HCT116 (cell line): ENCODE results near the gene IL1RAPL2. TPM values are rescaled to one million over a fixed set of nuclear protein-coding genes. Genes with fewer than 3 reads are reported as not detected.

Experiments
- ATAC-seq: fragments of 200-7000 bp; cut with Tn5 transposase; 2 replicates; pipeline ENCODE4 v1.9.1; 2020; ENCODE audit warnings: mild to moderate bottlenecking, moderate library complexity
- BruUV-seq: library from RNA; stranded (reverse); fragments of 400-500 nt; replicated peaks from 2 replicates; lab custom pipeline; 2021; lab: Mats Ljungman, UMichigan
- CTCF ChIA-PET: fragments of 300-600 bp; sonication (Branson Sonifier 250); formaldehyde crosslinking; loops from one replicate; lab custom pipeline; 2021; ENCODE audit warnings: antibody characterized with exemption; lab: Charles Lee
- POLR2A ChIA-PET: fragments of 300-600, 350-600 bp; sonication (Branson Sonifier 250); formaldehyde crosslinking; loops from one replicate; lab custom pipeline; 2021; ENCODE audit warnings: antibody characterized with exemption; lab: Charles Lee
- RAD21 ChIA-PET, 2 experiments: fragments of 300-600 bp; sonication (Branson Sonifier 250); formaldehyde crosslinking; loops; one replicate each; lab custom pipeline; 2023; ENCODE audit warnings: low total read pairs in 2 of 2; ENCODE audit not compliant: uncharacterized antibody in 2 of 2, unreplicated experiment in 2 of 2, low non-redundant PET in 1 of 2; lab: Charles Lee
- DNase-seq: peaks from one replicate; pipeline ENCODE4 v3.0.0-alpha.2; 2010; ENCODE audit warnings: low read depth, low spot score
- H2AFZ ChIP-seq: fragments of 200-600 bp; shearing (Covaris generic), sonication (generic); 2 replicates; pipeline ENCODE4 v1.6.1; 2017; ENCODE audit warnings: low read depth, mixed run types, mixed read lengths, antibody characterized with exemption, low read length; ENCODE audit not compliant: poor library complexity, severe bottlenecking
- H3K27ac ChIP-seq: 2 replicates; pipeline ENCODE4 v1.5.1; 2012; ENCODE audit warnings: low read depth, low read length
- H3K27me3 ChIP-seq: fragments of 200-600 bp; sonication (generic); 2 replicates; pipeline ENCODE4 v1.6.1; 2016; ENCODE audit warnings: mixed run types, low read length, mixed read lengths; ENCODE audit not compliant: insufficient read depth
- H3K36me3 ChIP-seq, 2 experiments: fragments of 200-500 bp in 1 of 2; fragments of 200-600 bp in 1 of 2; sonication (Bioruptor generic) in 1 of 2; sonication (generic) in 1 of 2; 2 replicates each; pipeline versions ENCODE4 v1.5.1 to v1.6.1; 2014 to 2016; ENCODE audit warnings: low read length in 2 of 2, inconsistent platforms in 1 of 2, mixed read lengths in 1 of 2, mixed run types in 1 of 2; ENCODE audit not compliant: insufficient read depth in 2 of 2, control insufficient read depth in 1 of 2
- H3K4me1 ChIP-seq, 2 experiments: fragments of 200-600 bp in 1 of 2; sonication (generic) in 1 of 2; 2 replicates each; pipeline versions ENCODE4 v1.5.1 to v1.6.1; 2012 to 2017; ENCODE audit warnings: low read length in 2 of 2, inconsistent platforms in 1 of 2, mild to moderate bottlenecking in 1 of 2, mixed read lengths in 1 of 2, mixed run types in 1 of 2, moderate library complexity in 1 of 2; ENCODE audit not compliant: insufficient read depth in 2 of 2, control insufficient read depth in 1 of 2
- H3K4me2 ChIP-seq: fragments of 200-600 bp; sonication (generic); 2 replicates; pipeline ENCODE4 v1.6.1; 2017; ENCODE audit warnings: mixed run types, low read length, mixed read lengths
- H3K4me3 ChIP-seq, 2 experiments: fragments of 200-600 bp in 1 of 2; sonication (generic) in 1 of 2; replicated peaks in 1 of 2; 2 replicates each; pipeline ENCODE4 v1.5.1; 2011 to 2016; ENCODE audit warnings: low read length in 2 of 2, control low read depth in 1 of 2, low read depth in 1 of 2, mild to moderate bottlenecking in 1 of 2, mixed read lengths in 1 of 2, mixed run types in 1 of 2
- H3K79me2 ChIP-seq: fragments of 200-600 bp; sonication (generic); 2 replicates; pipeline ENCODE4 v1.6.1; 2017; ENCODE audit warnings: mild to moderate bottlenecking, mixed run types, low read length, moderate library complexity, mixed read lengths; ENCODE audit not compliant: insufficient read depth
- H3K9ac ChIP-seq: fragments of 200-600 bp; sonication (generic); 2 replicates; pipeline ENCODE4 v1.6.1; 2016; ENCODE audit warnings: low read length, mixed read lengths
- H3K9me2 ChIP-seq: fragments of 200-600 bp; sonication (generic), shearing (Covaris generic); 2 replicates; pipeline ENCODE4 v1.6.1; 2017; ENCODE audit warnings: mixed run types, mild to moderate bottlenecking, moderate library complexity; ENCODE audit not compliant: insufficient read depth
- H3K9me3 ChIP-seq, 2 experiments: fragments of 200-500 bp in 1 of 2; fragments of 200-600 bp in 1 of 2; sonication (Bioruptor generic) in 1 of 2; sonication (generic) in 1 of 2; 2 replicates each; pipeline ENCODE4 v1.6.1; 2014 to 2017; ENCODE audit warnings: low read length in 2 of 2, mixed read lengths in 2 of 2, inconsistent platforms in 1 of 2, low read depth in 1 of 2, mild to moderate bottlenecking in 1 of 2, mixed run types in 1 of 2, moderate library complexity in 1 of 2; ENCODE audit not compliant: control insufficient read depth in 1 of 2, insufficient read depth in 1 of 2
- H4K20me1 ChIP-seq: fragments of 200-600 bp; sonication (generic), shearing (Covaris generic); 2 replicates; pipeline ENCODE4 v1.6.1; 2017; ENCODE audit warnings: mixed run types, mild to moderate bottlenecking, moderate library complexity; ENCODE audit not compliant: insufficient read depth
- CBX3 ChIP-seq: IDR thresholded peaks from 2 replicates; pipeline ENCODE4 v1.6.1; 2012; ENCODE audit warnings: low read depth
- FOSL1 ChIP-seq: IDR thresholded peaks from 2 replicates; pipeline ENCODE4 v1.6.1; 2012; ENCODE audit warnings: low read depth
- MAX ChIP-seq: IDR thresholded peaks from 2 replicates; pipeline ENCODE4 v1.6.1; 2012
- POLR2A ChIP-seq: IDR thresholded peaks from 2 replicates; pipeline ENCODE4 v1.7.0; 2011; ENCODE audit warnings: borderline replicate concordance; ENCODE audit not compliant: insufficient read depth, insufficient read length; ENCODE audit errors: extremely low read depth
- POLR2AphosphoS5 ChIP-seq: IDR thresholded peaks from 2 replicates; pipeline ENCODE4 v1.6.1; 2011; ENCODE audit warnings: mild to moderate bottlenecking, low read depth, low read length, moderate library complexity
- RAD21 ChIP-seq: IDR thresholded peaks from 2 replicates; pipeline ENCODE4 v1.6.1; 2012; ENCODE audit warnings: low read depth, mild to moderate bottlenecking
- REST ChIP-seq: IDR thresholded peaks from 2 replicates; pipeline ENCODE4 v1.6.1; 2012; ENCODE audit warnings: low read depth
- SIN3A ChIP-seq: IDR thresholded peaks from 2 replicates; pipeline ENCODE4 v1.6.1; 2012; ENCODE audit warnings: low read depth
- TCF7L2 ChIP-seq: IDR thresholded peaks from 2 replicates; pipeline ENCODE4 v1.7.0; 2011; ENCODE audit warnings: borderline replicate concordance, inconsistent platforms; ENCODE audit not compliant: insufficient read depth, insufficient read length; ENCODE audit errors: extremely low read depth
- YY1 ChIP-seq: IDR thresholded peaks from 2 replicates; pipeline ENCODE4 v1.6.1; 2011; ENCODE audit warnings: low read length, low read depth, moderate library complexity, mild to moderate bottlenecking; ENCODE audit not compliant: insufficient replicate concordance; ENCODE audit errors: extremely low read depth
- intact Hi-C: fragments of 100-400 bp; cut with micrococcal nuclease; formaldehyde crosslinking; loops from 2 replicates; pipeline ENCODE4 v1.10.0; 2022
- total RNA-seq: library from RNA; stranded (reverse); gene quantifications from one replicate; pipeline ENCODE4 v1.2.1, GENCODE V29; 2021; ENCODE audit not compliant: unreplicated experiment
- TF ChIP-seq, protein P1 (sequence below): IDR thresholded peaks from 2 replicates; pipeline ENCODE4 v1.6.1; 2012

The IL1RAPL2 gene
- total RNA-seq, 1 experiment from 2014 or later, result not detected

GRCh38 chrX:104961926-104962325 lies 395.9 kb downstream of the IL1RAPL2 start (continued):
- TF ChIP-seq MAX (no peak), YY1 (no peak), FOSL1 (no peak), CBX3 (no peak), POLR2A (no peak), POLR2AphosphoS5 (no peak)
- TF ChIP-seq, protein P1, sequence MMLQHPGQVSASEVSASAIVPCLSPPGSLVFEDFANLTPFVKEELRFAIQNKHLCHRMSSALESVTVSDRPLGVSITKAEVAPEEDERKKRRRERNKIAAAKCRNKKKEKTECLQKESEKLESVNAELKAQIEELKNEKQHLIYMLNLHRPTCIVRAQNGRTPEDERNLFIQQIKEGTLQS, result no peak
- TF ChIP-seq, all 23 proteins: peak for 0

GRCh38 chrX:104968241-104968640 lies 402.2 kb downstream of the IL1RAPL2 start:
- no peak for DNase-seq
- intact Hi-C loops, result no loop called here
- no peaks in the 10 kb centered on the region for H3K9me3 ChIP-seq
- no peak overlapping the region for H3K27ac ChIP-seq
- ChIA-PET RAD21 (no interaction called here), CTCF (no interaction called here), POLR2A (no interaction called here)
- H3K9ac ChIP-seq, result no peak overlapping the region
- no peak for ATAC-seq
- H3K4me1 ChIP-seq, result no peaks in the 10 kb centered on the region
- no peaks in the 10 kb centered on the region for H3K27me3 ChIP-seq
- no peak overlapping the region for H3K4me2 ChIP-seq
- BruUV-seq, result no TSS peak
- TF ChIP-seq SIN3A, result no peak
- no peak for TF ChIP-seq TCF7L2
- no peak for TF ChIP-seq REST
- TF ChIP-seq RAD21, result no peak
- no peaks in the 10 kb centered on the region for H3K79me2 ChIP-seq
- H4K20me1 ChIP-seq, result no peaks in the 10 kb centered on the region
- H3K4me3 ChIP-seq, result no peak overlapping the region
- no peaks in the 10 kb centered on the region for H3K9me2 ChIP-seq
- no peaks in the 10 kb centered on the region for H3K36me3 ChIP-seq
- H2AFZ ChIP-seq, result no peak overlapping the region
